Keratinocyte (primary cell): ENCODE data around the gene KLHL36. TPM values are rescaled to one million over a fixed set of nuclear protein-coding genes. Genes with fewer than 3 reads are reported as not detected.

Experiments used
- DNase-seq: peaks from one replicate; pipeline ENCODE4 v3.0.0-alpha.2; 2011; ENCODE audit warnings: low read depth, missing footprints, low spot score
- FAIRE-seq: peaks from 2 replicates; lab custom pipeline; 2011; peaks lifted over from hg19 to GRCh38; lab: Jason Lieb, UNC
- H2AFZ ChIP-seq: 2 replicates; pipeline ENCODE4 v1.6.0; 2012; ENCODE audit warnings: low read length, control low read depth, inconsistent platforms; ENCODE audit not compliant: control insufficient read depth
- H3K27ac ChIP-seq: 2 replicates; pipeline ENCODE4 v1.5.1; 2011; ENCODE audit warnings: low read length; ENCODE audit not compliant: control insufficient read depth, insufficient read depth
- H3K27me3 ChIP-seq: 3 replicates; pipeline ENCODE4 v1.6.0; 2011; ENCODE audit warnings: low read length; ENCODE audit not compliant: control insufficient read depth, insufficient read depth; ENCODE audit errors: extremely low read depth
- H3K36me3 ChIP-seq, 2 experiments: 2 replicates in 1 of 2; 3 replicates in 1 of 2; pipeline ENCODE4 v1.5.1; 2011; ENCODE audit warnings: low read length in 2 of 2, mild to moderate bottlenecking in 1 of 2; ENCODE audit not compliant: control insufficient read depth in 2 of 2, insufficient read depth in 2 of 2; ENCODE audit errors: extremely low read depth in 1 of 2
- H3K4me1 ChIP-seq: 3 replicates; pipeline ENCODE4 v1.5.1; 2011; ENCODE audit warnings: low read length; ENCODE audit not compliant: control insufficient read depth, insufficient read depth; ENCODE audit errors: extremely low read depth
- H3K4me2 ChIP-seq: 3 replicates; pipeline ENCODE4 v1.6.0; 2011; ENCODE audit warnings: low read depth, low read length; ENCODE audit not compliant: control insufficient read depth, insufficient read depth; ENCODE audit errors: extremely low read depth
- H3K4me3 ChIP-seq, 3 experiments: fragments of 200-600 bp in 1 of 3; sonication (generic) in 1 of 3; 2 replicates in 2 of 3; 3 replicates in 1 of 3; pipeline ENCODE4 v1.5.1; 2011 to 2016; ENCODE audit warnings: low read length in 3 of 3, mild to moderate bottlenecking in 3 of 3, control low read depth in 2 of 3, inconsistent platforms in 1 of 3, low read depth in 1 of 3, mixed read lengths in 1 of 3, mixed run types in 1 of 3, moderate library complexity in 1 of 3; ENCODE audit not compliant: control insufficient read depth in 2 of 3, insufficient read depth in 2 of 3; ENCODE audit errors: extremely low read depth in 1 of 3
- H3K79me2 ChIP-seq: 2 replicates; pipeline ENCODE4 v1.6.0; 2012; ENCODE audit warnings: low read length; ENCODE audit not compliant: control insufficient read depth, insufficient read depth
- H3K9ac ChIP-seq: 3 replicates; pipeline ENCODE4 v1.6.0; 2011; ENCODE audit warnings: low read length; ENCODE audit not compliant: control insufficient read depth, insufficient read depth; ENCODE audit errors: extremely low read depth
- H3K9me1 ChIP-seq: 3 replicates; pipeline ENCODE4 v1.6.0; 2011; ENCODE audit warnings: low read length; ENCODE audit not compliant: control insufficient read depth, insufficient read depth; ENCODE audit errors: extremely low read depth
- H3K9me3 ChIP-seq: 2 replicates; pipeline ENCODE4 v1.5.1; 2012; ENCODE audit warnings: low read depth, low read length; ENCODE audit not compliant: control insufficient read depth
- H4K20me1 ChIP-seq: 3 replicates; pipeline ENCODE4 v1.6.0; 2011; ENCODE audit warnings: low read length; ENCODE audit not compliant: control insufficient read depth, insufficient read depth; ENCODE audit errors: extremely low read depth
- EZH2 ChIP-seq: IDR thresholded peaks from one replicate; pipeline ENCODE4 v1.6.1; 2012; ENCODE audit warnings: inconsistent platforms, mild to moderate bottlenecking, low read length, moderate library complexity
- dilution Hi-C: fragments of 300-500 bp; cut with MboI; formaldehyde crosslinking; loops from one replicate; pipeline ENCODE4 v1.7.0; 2020; ENCODE audit warnings: low sequenced_read_pairs; ENCODE audit not compliant: extremely low pct_ligation_motif_present
- polyA plus RNA-seq, 5 experiments: library from polyadenylated mRNA; depleted of rRNA in 3 of 5; stranded (reverse) in 3 of 5; stranded (forward) in 1 of 5; unstranded in 1 of 5; fragments of >200 nt; gene quantifications; 1 replicate in 1 of 5; 2 replicates in 3 of 5; 3 replicates in 1 of 5; pipeline versions ENCODE4 v1.2.1 to v1.2.3, GENCODE V29; 2011 to 2012; ENCODE audit warnings: missing spikeins in 2 of 5, low read depth in 1 of 5, low replicate concordance in 1 of 5
- TF ChIP-seq, protein P1 (sequence below), 3 experiments: IDR thresholded peaks in 1 of 3; conservative IDR thresholded peaks in 1 of 3; optimal IDR thresholded peaks in 1 of 3; 2 replicates in 2 of 3; 3 replicates in 1 of 3; pipeline versions ENCODE3 to v1.5.1; 2011; ENCODE audit warnings: low read length in 3 of 3, mild to moderate bottlenecking in 3 of 3, moderate library complexity in 2 of 3, control low read depth in 1 of 3, inconsistent platforms in 1 of 3; ENCODE audit not compliant: insufficient read depth in 2 of 3; ENCODE audit errors: extremely low read depth in 1 of 3

The KLHL36 gene
- polyA plus RNA-seq, 1 donor (not counting 4 experiments of a cell fraction or from before 2014, with no cell fraction given): 27.5 TPM

DNA sequence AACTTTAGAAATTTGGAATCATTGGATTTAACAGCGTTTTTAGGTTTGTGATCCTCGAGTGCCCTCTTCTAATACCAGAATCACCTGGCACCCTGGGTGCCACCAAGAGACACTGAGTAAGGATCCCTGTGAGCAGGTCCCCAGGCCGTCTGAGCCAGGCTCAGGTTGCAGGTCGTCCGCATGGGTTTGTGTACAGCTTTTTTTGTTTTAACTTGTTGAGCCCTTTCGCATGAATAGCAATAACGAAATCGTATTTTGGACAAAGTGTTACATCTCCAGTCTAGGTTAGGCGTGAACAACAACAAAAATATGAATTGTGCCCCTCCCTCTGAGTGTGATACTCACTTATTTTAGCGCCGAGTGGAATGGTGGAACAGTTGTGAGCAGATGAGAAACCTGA lies 62.4 kb downstream of the KLHL36 start:
- peaks cover 2% of the 10 kb centered on the region for H3K9me1 ChIP-seq
- TF ChIP-seq, protein P1, sequence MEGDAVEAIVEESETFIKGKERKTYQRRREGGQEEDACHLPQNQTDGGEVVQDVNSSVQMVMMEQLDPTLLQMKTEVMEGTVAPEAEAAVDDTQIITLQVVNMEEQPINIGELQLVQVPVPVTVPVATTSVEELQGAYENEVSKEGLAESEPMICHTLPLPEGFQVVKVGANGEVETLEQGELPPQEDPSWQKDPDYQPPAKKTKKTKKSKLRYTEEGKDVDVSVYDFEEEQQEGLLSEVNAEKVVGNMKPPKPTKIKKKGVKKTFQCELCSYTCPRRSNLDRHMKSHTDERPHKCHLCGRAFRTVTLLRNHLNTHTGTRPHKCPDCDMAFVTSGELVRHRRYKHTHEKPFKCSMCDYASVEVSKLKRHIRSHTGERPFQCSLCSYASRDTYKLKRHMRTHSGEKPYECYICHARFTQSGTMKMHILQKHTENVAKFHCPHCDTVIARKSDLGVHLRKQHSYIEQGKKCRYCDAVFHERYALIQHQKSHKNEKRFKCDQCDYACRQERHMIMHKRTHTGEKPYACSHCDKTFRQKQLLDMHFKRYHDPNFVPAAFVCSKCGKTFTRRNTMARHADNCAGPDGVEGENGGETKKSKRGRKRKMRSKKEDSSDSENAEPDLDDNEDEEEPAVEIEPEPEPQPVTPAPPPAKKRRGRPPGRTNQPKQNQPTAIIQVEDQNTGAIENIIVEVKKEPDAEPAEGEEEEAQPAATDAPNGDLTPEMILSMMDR (optimal IDR thresholded peaks at IDR 0.05 in 1 of 3, IDR thresholded peaks at IDR 0.05 in 1 of 3, conservative IDR thresholded peaks at IDR 0.05 in 1 of 3; ENCODE audit: extremely low read depth in 1 of 3, insufficient read depth in 2 of 3, low read length in 3 of 3): no peak
- no peak for TF ChIP-seq EZH2
- H3K9ac ChIP-seq: no peak overlapping the region
- H2AFZ ChIP-seq: no peak overlapping the region
- no peaks in the 10 kb centered on the region for H3K27me3 ChIP-seq
- H3K4me1 ChIP-seq: peaks cover 8% of the 10 kb centered on the region
- H3K79me2 ChIP-seq: peaks cover 95% of the 10 kb centered on the region
- peaks cover 8 to 10% of the 10 kb centered on the region in 2 experiments for H3K36me3 ChIP-seq
- DNase-seq: no peak
- H4K20me1 ChIP-seq: peaks cover 55% of the 10 kb centered on the region
- dilution Hi-C loops: no loop called here
- no peaks in the 10 kb centered on the region for H3K9me3 ChIP-seq
- H3K4me3 ChIP-seq: no peak overlapping the region
- no peak overlapping the region for H3K27ac ChIP-seq
- no peak for FAIRE-seq
- no peak overlapping the region for H3K4me2 ChIP-seq

Other genes starting within 250 kb of the KLHL36 start
- 70.6 to 81.0 TPM (median 76.3 TPM) in 3 replicates for gene MEAK7, start 143.9 kb upstream of the KLHL36 start, polyA plus RNA-seq
- gene COTL1, start 30.4 kb upstream of the KLHL36 start, polyA plus RNA-seq: 60.2 to 197 TPM (median 116 TPM) in 3 replicates
- gene USP10, start 51.5 kb downstream of the KLHL36 start, polyA plus RNA-seq: 75.4 to 92.0 TPM (median 79.3 TPM) in 3 replicates
- 1.2 to 2.0 TPM (median 1.3 TPM) in 3 replicates for gene CRISPLD2, start 171.5 kb downstream of the KLHL36 start, polyA plus RNA-seq